ENCODE data around the gene MARCKS.
A peak's percentile ranks its signal among the peaks of the same experiment; 100 is the strongest.

The MARCKS gene

DNA sequence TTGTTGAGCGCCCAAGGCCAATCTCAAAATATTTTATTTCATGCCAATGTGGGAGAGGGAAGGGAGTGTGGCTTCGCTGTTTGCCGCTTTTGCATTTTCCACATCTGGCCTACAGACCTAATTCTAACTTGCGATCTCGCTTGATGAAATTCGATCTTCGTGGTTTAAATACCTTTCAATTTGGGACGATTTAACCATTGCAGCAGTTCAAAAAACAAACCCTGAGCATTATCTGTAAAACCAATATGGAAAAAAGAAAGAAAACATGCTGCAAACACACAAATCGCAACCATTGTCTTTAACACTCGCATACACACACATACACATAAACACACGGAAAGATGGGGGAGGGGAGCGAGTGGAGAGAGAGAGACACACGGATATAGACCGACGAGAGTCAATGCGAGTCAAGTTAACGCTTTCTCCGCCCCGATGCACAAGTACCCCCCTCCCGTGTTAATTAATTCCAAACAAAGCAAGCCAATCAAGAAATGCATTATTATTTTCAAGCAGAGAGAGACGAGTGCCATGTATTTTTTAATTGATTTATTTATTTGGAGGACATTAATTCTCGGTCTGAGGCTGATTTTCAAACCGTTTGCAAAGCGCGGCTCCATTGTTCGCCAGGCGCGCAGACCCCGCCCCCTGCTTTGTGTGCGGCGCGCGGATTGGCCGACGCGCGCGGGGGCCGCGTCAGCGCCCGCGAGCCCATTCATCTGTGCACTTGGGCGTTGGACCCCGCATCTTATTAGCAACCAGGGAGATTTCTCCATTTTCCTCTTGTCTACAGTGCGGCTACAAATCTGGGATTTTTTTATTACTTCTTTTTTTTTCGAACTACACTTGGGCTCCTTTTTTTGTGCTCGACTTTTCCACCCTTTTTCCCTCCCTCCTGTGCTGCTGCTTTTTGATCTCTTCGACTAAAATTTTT is at the start of gene MARCKS:
TSS of gene MARCKS (plus strand) at position 721 of the 931 bp plus-strand sequence. CDS start 401 bp downstream, outside the sequence.
- DNase-seq (ENCODE audit: low read depth in 2 of 3, low spot score in 1 of 3): peak in 1 of 3 donors; percentile 28

DNA sequence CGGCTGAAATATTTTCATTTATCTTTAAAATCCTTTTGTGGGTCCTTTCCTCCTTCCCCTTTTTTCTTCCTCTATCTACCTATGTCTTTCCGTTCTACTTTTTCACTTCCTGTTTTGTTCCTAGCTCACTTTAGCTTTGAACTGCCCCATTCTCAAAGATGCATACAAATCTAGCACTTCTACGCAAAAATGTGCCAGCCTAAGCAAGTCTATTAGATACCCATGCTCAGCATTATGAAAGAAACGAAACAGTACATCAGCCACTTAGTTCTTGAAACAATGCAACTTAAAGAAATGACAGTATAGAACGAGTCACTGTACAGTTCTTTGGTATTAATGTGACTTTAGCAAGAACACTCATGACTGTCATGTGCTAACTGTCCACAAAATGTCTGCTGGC is 47.3 kb upstream of the MARCKS start:
- no peak for DNase-seq (ENCODE audit: low read depth in 2 of 3, low spot score in 1 of 3)

- no peak for DNase-seq (ENCODE audit: low read depth in 2 of 3, low spot score in 1 of 3)
These were observed 44.0 kb upstream of the MARCKS start for GRCh38 chr6:113813142-113813541.

DNA sequence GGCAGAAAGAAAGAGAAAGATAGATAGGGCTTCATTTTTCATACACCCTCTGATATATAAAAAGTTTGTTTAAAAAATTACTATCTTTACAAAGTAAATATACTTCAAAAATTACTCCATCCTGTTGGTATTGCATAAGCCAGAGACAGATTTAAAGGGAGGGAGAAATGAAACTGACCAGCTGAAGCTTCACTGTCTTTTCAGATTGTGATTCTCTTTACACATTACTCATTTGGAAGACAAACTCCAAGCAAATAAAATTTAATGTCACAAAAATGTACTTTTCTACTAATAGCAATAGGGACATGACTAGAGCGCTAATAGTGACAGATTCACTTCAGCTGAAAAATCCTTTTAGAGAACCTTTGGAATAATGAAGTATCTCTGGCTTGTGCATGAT is 38.6 kb upstream of the MARCKS start:
- DNase-seq (ENCODE audit: low read depth in 2 of 3, low spot score in 1 of 3): no peak

- DNase-seq (ENCODE audit: low read depth in 2 of 3, low spot score in 1 of 3): no peak
These were observed 37.8 kb upstream of the MARCKS start for GRCh38 chr6:113819169-113819830.

DNA sequence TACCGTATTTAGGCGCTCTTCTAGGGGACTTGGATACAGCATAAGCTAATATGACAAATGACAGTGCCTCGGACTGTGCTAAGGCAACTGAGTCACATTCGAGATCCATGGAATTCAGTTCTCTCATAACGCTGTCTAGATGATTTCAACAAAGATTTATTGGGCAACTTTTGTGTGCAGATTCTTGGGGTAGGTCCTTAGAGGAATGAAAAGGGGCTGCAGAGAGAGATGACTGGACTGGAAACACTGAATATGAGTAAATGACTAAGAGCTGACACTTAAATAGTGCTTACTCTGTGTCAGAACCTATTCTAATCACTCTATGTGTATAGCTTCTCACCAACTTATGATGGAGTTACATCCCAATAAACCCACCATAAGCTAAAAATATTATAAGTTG is 36.4 kb upstream of the MARCKS start:
- no peak for DNase-seq (ENCODE audit: low read depth in 2 of 3, low spot score in 1 of 3)

- no peak for DNase-seq (ENCODE audit: low read depth in 2 of 3, low spot score in 1 of 3)
These were observed 35.7 kb upstream of the MARCKS start for GRCh38 chr6:113821445-113821844.

DNA sequence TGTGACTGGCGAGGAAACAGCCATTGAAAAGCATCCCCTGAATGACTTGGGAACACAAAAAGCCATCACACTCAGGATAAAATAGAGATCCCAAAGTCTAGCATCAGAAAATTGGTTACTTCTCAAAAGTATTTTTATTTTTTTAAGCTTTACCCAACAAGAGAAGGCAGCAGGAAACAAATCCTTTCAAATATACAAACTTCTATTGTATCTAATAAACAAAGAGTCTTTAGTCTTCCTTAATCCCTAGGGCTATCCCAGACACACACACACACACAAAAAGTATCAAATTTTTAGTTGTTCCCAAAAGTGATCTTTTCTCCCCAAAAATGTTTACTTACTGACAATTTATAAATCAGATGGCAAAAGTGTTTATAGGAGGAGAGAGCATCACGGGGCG is 33.2 kb upstream of the MARCKS start:
- DNase-seq (ENCODE audit: low read depth in 2 of 3, low spot score in 1 of 3): no peak

DNA sequence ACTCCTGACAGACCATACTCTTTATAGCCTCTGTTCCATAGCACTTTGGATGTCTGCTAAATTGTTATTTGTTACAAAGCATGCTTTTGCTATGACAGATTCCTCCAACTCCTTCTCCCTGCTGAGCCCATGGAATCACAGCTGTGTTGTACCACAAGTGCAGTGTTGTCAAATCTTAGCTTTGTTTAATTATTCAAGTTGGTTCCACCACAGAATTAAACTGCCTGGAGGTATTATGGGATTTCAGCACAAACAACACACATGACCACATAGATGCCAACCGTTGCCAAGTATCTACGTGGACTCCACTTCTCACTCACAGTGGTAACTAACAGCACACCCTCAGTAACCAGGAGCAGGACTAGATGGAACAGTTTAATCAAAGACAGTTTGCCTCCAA is 32.7 kb upstream of the MARCKS start:
- no peak for DNase-seq (ENCODE audit: low read depth in 2 of 3, low spot score in 1 of 3)

- no peak for DNase-seq (ENCODE audit: low read depth in 2 of 3, low spot score in 1 of 3)
These were observed 32.3 kb upstream of the MARCKS start for GRCh38 chr6:113824866-113825265.

DNA sequence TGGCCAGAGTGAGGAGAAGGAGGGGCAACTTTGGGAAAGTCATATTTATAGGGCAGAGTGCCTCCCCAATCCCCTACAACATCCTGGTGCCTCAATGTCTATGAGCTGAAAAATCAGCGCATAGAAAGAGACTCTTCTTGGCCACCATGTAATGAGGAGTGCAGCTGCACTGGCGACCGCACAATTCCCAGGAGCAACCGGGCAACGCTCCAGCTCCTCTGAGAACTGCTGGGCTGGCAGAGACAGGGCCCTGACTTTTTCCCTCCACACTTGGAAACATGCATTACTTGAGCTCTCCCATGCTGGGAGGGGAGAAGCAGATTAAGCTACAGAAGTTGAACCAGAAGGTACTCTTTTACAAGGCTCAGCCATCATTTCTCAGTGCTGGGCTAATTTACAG is 31.4 kb upstream of the MARCKS start:
- DNase-seq (ENCODE audit: low read depth in 2 of 3, low spot score in 1 of 3): no peak

GRCh38 chr6:113828984-113829695 is 28.0 kb upstream of the MARCKS start:
- no peak for DNase-seq (ENCODE audit: low read depth in 2 of 3, low spot score in 1 of 3)

DNA sequence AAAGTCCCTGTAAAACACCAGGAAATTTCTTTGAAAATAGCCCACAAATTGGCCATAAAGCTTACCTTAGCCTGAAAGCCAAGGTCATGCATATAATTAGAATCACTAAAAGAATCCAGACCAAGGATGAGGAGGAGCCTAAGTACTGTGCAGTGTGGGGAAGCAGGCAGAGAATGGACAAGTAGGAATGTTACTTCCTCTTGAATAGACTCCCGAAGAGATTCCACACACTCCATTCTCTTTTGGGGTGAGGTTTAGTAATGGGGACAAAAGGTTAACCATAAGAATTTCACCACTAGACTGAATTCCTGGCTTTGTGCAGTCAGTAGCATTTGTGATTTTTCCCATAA is 27.5 kb upstream of the MARCKS start:
- no peak for DNase-seq (ENCODE audit: low read depth in 2 of 3, low spot score in 1 of 3)

GRCh38 chr6:113830140-113830539 is 27.0 kb upstream of the MARCKS start:
- DNase-seq (ENCODE audit: low read depth in 2 of 3, low spot score in 1 of 3): no peak

GRCh38 chr6:113833537-113833936 is 23.6 kb upstream of the MARCKS start:
- no peak for DNase-seq (ENCODE audit: low read depth in 2 of 3, low spot score in 1 of 3)

DNA sequence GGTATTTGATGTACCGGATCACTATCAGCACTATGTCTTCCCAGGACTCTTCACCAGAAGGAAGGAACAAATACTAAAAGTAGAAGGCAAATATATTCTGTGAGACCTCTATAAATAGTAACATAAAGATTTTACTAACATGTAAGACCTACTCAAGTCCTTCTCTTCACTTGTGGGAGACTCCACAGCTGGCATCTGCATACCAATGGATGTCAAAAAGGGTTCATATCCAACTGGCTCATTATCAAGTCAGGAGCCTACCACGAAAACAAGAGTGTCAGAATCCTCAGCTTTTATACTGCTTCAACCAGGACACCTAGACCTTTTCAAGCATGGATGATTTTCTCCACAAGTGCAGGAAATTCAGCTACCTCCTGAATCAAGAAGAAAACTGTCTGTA is 20.0 kb upstream of the MARCKS start:
- no peak for DNase-seq (ENCODE audit: low read depth in 2 of 3, low spot score in 1 of 3)

DNA sequence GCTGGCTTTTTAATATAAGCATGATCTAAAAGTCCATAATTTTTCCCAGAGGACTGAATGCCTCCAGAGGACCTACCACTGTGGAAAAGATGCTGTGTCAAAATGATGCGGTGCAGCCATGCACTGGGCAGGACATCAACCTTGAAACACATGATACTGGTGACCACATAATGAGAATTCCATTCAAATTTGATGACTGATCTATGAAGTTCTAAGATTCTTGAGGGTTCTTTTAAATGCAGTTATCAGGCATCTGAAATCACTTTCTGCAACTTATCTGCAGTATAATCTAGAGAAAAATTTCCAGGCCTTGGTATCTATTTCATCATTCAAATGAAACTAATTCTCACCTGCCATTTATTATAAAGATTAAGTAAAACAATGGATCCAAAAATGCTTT is 15.0 kb upstream of the MARCKS start:
- DNase-seq (ENCODE audit: low read depth in 2 of 3, low spot score in 1 of 3): no peak

DNA sequence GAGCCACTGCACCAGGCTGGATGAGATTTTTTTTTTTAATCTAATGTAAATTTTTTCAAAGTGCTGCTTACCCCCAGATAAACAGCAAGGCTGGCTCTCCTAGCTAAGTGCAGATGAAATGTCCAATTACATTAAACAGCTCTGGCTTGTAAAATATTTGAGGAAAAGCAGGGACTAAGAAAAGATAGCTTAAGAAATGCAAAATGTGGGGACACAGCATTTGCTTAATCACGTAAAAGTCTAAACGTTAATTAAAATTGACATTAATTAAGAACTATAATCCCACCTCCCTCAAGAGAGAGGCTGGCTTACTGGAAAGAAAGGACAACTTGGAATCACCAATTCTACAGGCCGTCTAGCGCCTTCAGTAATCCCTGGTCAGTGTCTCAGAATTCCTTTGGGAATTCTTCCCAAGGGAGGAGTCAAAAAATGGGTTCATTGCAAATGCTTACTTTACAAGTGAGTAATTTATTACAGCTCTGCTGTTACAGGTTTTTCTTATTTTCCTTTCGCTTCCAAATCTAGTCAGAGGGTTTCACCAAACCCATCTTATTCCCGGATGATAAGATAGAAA is 13.6 kb upstream of the MARCKS start:
- DNase-seq (ENCODE audit: low read depth in 2 of 3, low spot score in 1 of 3): no peak

DNA sequence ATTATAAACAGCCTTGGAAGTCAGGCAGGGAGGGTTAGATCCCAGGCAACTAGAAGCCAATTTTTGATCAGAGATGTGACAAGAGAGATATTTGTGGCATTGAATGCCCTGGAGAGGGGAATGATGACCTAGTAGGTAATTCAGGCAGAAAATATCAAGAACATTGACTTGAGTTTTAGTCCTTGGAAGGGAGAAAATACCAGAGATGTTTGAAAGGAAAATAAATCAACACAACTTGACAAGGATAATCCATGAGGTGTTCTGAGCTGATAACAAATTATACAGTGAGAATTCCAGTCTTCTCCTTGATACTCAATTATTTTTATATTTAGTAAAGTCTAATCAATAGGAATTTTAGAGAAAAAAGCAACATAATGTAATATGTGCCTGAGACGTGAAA is 10.6 kb upstream of the MARCKS start:
- DNase-seq (ENCODE audit: low read depth in 2 of 3, low spot score in 1 of 3): no peak

- DNase-seq (ENCODE audit: low read depth in 2 of 3, low spot score in 1 of 3): no peak
These were observed 9.7 kb upstream of the MARCKS start for GRCh38 chr6:113847447-113847846.

- DNase-seq (ENCODE audit: low read depth in 2 of 3, low spot score in 1 of 3): no peak
These were observed 8.9 kb upstream of the MARCKS start for GRCh38 chr6:113848280-113848679.

DNA sequence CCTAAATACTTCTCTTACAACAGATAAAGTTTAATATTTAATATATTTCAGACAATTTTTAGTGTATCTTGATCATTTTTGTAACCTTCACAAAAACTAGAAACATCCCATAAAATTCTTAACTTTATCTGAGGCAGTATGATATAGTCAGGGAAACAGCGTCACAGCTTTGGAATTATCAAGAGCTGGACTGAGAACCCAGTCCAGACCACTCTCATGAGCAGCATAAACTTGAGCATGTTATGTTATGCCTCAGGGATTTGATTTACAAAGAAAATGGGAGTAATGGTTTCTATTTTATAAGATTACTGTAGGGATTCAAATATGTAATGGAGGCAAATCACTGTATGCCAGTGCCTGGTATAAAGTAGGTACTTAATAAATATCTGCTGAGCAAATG is 8.3 kb upstream of the MARCKS start:
- no peak for DNase-seq (ENCODE audit: low read depth in 2 of 3, low spot score in 1 of 3)

All from stimulated activated CD4-positive, alpha-beta T cell treated with anti-CD3 and anti-CD28 coated beads, Interleukin-12 subunit alpha, Interleukin-12 subunit beta, amount 100 ng/mL, for 48 hours (primary cell).